PC-3 (cell line): Measurements from ENCODE around the gene CRB1.

Experiments
- CTCF ChIP-seq: fragments of 300-600 bp; sonication (generic); conservative IDR thresholded peaks from 2 replicates; pipeline ENCODE4 v1.5.1; 2017; ENCODE audit warnings: antibody characterized with exemption, low read depth, mild to moderate bottlenecking, low read length
- EZH2 ChIP-seq: fragments of 300-600 bp; sonication (generic); IDR thresholded peaks from one replicate; pipeline ENCODE4 v1.6.1; 2017; ENCODE audit warnings: antibody characterized with exemption, mild to moderate bottlenecking, low read length; ENCODE audit not compliant: unreplicated experiment

DNA sequence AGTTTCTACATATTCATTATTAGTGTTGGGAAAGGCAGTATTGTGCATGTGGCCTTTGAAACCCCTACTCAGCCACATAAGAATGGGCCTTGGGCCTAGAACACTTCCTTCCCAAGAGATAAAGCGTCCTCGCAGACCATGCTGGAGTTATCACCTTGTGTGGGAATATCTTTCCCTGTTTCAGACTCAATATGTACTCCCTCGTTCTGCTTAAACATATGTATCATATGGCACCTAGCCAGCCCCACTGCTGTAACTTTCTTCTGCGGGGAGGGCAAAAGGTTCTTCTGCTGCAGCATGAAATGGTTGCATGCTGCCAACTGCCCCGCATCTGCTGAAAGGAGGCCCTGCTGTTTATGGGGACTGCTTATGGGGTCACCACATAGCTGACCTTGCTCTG, 92.0 kb downstream of the CRB1 start:
- no peak for TF ChIP-seq CTCF
- TF ChIP-seq EZH2, result no peak
